Cardiac muscle cell (in vitro differentiated cells and primary cell): ENCODE data around the gene UGT1A10. TPM values are rescaled to one million over a fixed set of nuclear protein-coding genes. Genes with fewer than 3 reads are reported as not detected.

ENCODE experiments used
- DNase-seq, 2 donors: peaks; one replicate each; pipeline versions ENCODE4 v3.0.0 to v3.0.0-alpha.2; 2010 to 2017; ENCODE audit warnings: low read depth in 1 of 2, low spot score in 1 of 2
- H3K27ac ChIP-seq: fragments of 200-600 bp; sonication (generic); 2 replicates; pipeline ENCODE4 v1.5.1; 2016
- H3K27me3 ChIP-seq: fragments of 200-600 bp; sonication (generic); 2 replicates; pipeline ENCODE4 v1.6.0; 2016; ENCODE audit warnings: control low read depth
- H3K36me3 ChIP-seq: fragments of 200-600 bp; sonication (generic); 2 replicates; pipeline ENCODE4 v1.5.1; 2016; ENCODE audit warnings: control low read depth
- H3K4me1 ChIP-seq: fragments of 200-600 bp; sonication (generic); 2 replicates; pipeline ENCODE4 v1.8.1; 2017; ENCODE audit warnings: low read depth, mild to moderate bottlenecking, mixed run types
- H3K4me3 ChIP-seq: fragments of 200-600 bp; sonication (generic); 2 replicates; pipeline ENCODE4 v1.5.1; 2016; ENCODE audit warnings: mild to moderate bottlenecking
- H3K9me3 ChIP-seq: fragments of 200-600 bp; sonication (generic); 2 replicates; pipeline ENCODE4 v1.5.1; 2017; ENCODE audit warnings: low read depth, mild to moderate bottlenecking, control low read depth
- polyA plus RNA-seq: library from polyadenylated mRNA; unstranded; fragments of >200 nt; fragmentation: Nextera tagmentation; extraction: Ambion mirVana; gene quantifications from 2 replicates; pipeline ENCODE4 v1.2.1, GENCODE V29; 2016
- total RNA-seq: library from RNA; depleted of rRNA; stranded (reverse); fragments of >200 nt; gene quantifications from 2 replicates; pipeline ENCODE4 v1.2.3, GENCODE V29; 2016
- TF ChIP-seq, protein P1 (sequence below): IDR thresholded peaks from 2 replicates; pipeline ENCODE4 v1.5.1; 2012; ENCODE audit warnings: low read depth, mild to moderate bottlenecking, low read length

Gene UGT1A10
- total and polyA plus RNA-seq, 2 experiments from 2014 or later: not detected

DNA sequence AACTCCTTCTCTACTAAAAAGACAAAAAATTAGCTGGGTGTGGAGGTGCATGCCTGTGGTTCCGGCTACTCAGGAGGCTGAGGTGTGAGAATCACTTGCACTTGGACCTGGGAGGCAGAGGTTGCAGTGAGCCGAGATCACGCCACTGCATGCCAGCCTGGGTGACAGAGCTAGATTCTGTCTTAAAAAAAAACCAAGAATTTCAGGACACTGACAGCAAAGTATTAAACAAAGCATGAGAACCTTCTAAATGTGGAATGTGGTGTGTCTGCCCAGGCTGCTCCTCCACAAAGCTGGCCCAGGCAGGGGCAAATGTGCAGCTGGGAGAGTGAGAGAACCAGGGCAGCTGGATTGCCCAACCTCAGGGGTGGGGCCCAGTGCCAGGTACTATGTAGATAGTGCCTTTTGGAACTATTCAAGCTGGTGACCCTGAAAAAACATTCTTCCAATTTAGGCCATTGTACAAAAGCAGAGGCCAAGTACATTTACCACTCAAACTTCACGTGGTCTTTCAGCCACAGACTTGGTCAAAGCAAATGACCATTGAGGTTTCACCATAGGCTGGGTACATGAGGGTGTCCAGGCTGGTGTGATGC, 69.8 kb downstream of the UGT1A10 start:
- H3K4me3 ChIP-seq: no peak overlapping the region
- no peak overlapping the region for H3K27ac ChIP-seq
- TF ChIP-seq, protein P1, sequence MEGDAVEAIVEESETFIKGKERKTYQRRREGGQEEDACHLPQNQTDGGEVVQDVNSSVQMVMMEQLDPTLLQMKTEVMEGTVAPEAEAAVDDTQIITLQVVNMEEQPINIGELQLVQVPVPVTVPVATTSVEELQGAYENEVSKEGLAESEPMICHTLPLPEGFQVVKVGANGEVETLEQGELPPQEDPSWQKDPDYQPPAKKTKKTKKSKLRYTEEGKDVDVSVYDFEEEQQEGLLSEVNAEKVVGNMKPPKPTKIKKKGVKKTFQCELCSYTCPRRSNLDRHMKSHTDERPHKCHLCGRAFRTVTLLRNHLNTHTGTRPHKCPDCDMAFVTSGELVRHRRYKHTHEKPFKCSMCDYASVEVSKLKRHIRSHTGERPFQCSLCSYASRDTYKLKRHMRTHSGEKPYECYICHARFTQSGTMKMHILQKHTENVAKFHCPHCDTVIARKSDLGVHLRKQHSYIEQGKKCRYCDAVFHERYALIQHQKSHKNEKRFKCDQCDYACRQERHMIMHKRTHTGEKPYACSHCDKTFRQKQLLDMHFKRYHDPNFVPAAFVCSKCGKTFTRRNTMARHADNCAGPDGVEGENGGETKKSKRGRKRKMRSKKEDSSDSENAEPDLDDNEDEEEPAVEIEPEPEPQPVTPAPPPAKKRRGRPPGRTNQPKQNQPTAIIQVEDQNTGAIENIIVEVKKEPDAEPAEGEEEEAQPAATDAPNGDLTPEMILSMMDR: no peak
- H3K4me1 ChIP-seq: no peaks in the 10 kb centered on the region
- H3K27me3 ChIP-seq: peaks cover 8% of the 10 kb centered on the region
- peak in 1 of 2 donors; percentile 44 for DNase-seq
- H3K36me3 ChIP-seq: no peaks in the 10 kb centered on the region
- H3K9me3 ChIP-seq: no peaks in the 10 kb centered on the region

DNA sequence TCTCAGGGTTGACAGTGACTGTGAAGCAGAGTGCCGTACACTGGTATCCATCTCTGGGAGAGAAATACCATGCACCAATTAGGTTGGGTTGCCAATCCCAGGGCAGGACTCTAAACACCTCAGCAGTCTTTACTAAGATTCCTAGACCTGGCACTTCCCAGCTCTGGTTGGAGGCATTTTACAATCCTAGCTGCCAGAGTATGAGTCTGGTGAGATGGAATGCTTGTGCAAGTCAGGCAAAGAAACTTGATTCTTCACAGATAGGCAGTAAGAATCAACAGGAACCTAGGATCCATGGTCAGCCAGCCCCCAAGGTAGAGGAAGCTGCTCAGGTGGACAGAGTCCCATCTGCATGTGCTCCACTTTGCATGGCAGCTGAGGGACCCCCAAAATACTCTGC, 70.5 kb downstream of the UGT1A10 start:
- peak in 1 of 2 donors; percentile 53 for DNase-seq
- Histone ChIP-seq H3K27me3 (peaks cover 8% of the 10 kb centered on the region), H3K4me3 (no peak overlapping the region), H3K9me3 (no peaks in the 10 kb centered on the region), H3K36me3 (no peaks in the 10 kb centered on the region), H3K27ac (no peak overlapping the region), H3K4me1 (no peaks in the 10 kb centered on the region)
- TF ChIP-seq, protein P1: no peak

DNA sequence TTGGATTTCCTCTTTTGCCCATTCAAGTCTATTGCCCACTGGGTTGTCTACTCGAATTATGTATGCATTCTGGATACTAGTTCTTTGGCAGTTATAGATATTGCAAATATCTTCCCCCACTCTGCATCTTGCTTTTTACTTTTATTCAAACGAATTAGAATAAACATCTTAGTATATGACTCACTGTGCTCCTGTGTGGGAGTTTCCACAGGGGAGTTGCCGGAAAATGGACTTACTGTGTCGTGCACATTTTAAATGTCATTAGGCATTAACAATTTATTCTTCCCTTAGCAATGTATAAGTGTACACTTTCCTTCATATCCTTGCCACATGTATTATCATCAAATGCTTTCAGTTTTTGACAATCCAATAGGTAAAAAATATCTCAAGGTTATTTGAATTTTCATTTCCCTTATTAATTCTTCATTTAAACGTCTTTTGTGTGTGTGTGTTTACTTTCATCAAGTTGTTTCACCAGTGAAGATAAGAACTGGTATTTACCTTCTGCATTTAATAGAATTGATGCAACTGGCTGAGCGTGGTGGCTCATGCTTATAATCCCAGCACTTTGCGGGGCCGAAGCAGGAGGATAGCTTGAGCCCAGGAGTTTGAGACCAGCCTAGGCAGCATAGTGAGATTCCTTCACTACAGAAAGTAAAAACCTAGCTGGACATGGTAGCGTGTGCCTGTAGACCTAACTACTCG, 71.8 kb downstream of the UGT1A10 start:
- TF ChIP-seq, protein P1: no peak
- Histone ChIP-seq H3K27ac (no peak overlapping the region), H3K4me3 (no peak overlapping the region), H3K36me3 (no peaks in the 10 kb centered on the region), H3K9me3 (no peaks in the 10 kb centered on the region), H3K27me3 (peaks cover 8% of the 10 kb centered on the region), H3K4me1 (no peaks in the 10 kb centered on the region)
- DNase-seq: peak in 1 of 2 donors; percentile 59

DNA sequence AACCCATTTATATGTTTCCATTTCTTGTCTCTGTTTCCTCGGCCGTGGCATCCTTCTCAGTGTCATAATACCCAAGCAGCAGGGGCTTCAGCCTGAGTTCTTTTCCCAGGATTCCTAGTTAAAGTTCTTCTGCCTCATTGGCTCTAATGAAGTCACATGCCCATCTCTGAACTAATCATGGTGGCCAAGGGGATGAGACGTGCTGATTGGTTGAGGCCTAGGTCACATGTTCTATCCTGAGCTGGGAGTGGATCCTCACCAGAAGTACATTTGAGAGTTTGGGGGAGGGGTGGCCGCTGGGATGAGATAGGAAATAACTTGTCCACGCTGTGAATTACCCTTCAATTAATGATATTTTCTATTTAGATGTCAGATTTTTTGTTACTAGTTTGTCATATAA, 72.7 kb downstream of the UGT1A10 start:
- Histone ChIP-seq H3K9me3 (no peaks in the 10 kb centered on the region), H3K27ac (no peak overlapping the region), H3K36me3 (no peaks in the 10 kb centered on the region), H3K4me1 (no peaks in the 10 kb centered on the region), H3K27me3 (peaks cover 8% of the 10 kb centered on the region), H3K4me3 (no peak overlapping the region)
- DNase-seq: no peak
- TF ChIP-seq, protein P1: no peak

DNA sequence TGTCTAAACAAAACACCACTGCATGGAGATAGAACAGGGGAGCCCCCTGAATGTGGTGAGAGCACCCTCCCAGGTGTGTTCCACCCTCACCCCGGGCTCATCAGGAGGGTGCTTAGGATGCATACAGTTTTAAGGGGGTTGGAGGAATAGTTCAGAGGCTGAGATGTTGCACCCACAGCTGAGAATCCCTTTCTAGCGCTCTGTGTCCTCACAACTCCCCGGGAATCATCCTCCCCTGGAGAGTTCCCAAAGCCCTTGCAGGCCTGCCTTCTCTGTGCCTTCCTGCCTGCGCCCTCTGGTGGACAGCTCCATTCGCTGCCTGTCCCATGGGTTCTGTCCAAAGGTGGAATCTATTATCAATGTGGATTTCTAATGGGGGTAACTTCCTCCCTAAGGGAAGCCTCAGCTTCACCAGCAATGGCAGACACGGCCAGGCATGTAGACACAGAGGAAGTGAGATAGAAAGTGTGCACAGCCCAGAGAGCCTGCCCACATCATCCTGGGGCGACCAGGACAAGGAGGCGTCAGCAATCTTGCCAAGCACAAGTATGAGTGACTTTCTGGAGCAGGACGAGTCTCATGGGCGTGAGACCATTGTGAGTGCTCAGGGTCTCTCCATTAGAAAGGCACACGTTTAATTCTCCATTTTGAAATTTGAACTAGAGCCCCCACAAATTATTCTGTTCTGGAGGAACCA, 75.2 kb downstream of the UGT1A10 start:
- no peaks in the 10 kb centered on the region for H3K4me1 ChIP-seq
- H3K4me3 ChIP-seq: no peak overlapping the region
- peaks cover under 1% of the 10 kb centered on the region for H3K27me3 ChIP-seq
- no peaks in the 10 kb centered on the region for H3K9me3 ChIP-seq
- no peak overlapping the region for H3K27ac ChIP-seq
- DNase-seq: peak; percentile 86 to 91
- no peaks in the 10 kb centered on the region for H3K36me3 ChIP-seq
- TF ChIP-seq, protein P1: peak; percentile 96
